Mucosa of gallbladder (tissue), 1 donor: ENCODE results near the gene RNF19B. TPM values are rescaled to one million over a fixed set of nuclear protein-coding genes. Genes with fewer than 3 reads are reported as not detected.

Experiments
- DNase-seq: peaks from one replicate; pipeline ENCODE4 v3.0.0-alpha.2; 2020; ENCODE audit warnings: low spot score
- total RNA-seq: library from RNA; stranded (reverse); gene quantifications from one replicate; pipeline ENCODE4 v1.2.1, GENCODE V29; 2021
- donor health status: DM: no; HTN: no; CAD: no.

RNF19B gene
- total RNA-seq, 1 donor from 2014 or later: 31.4 TPM

- no peak for DNase-seq
These were observed 3.4 kb upstream of the RNF19B start for GRCh38 chr1:32967888-32968568.

GRCh38 chr1:32966900-32967299, 2.3 kb upstream of the RNF19B start:
- no peak for DNase-seq

- no peak for DNase-seq
These were observed 690 bp upstream of the RNF19B start for GRCh38 chr1:32965251-32965747.

- peak; percentile 36 for DNase-seq
These were observed 706 bp downstream of the RNF19B start for GRCh38 chr1:32963746-32964460.

- DNase-seq: no peak
These were observed 2.2 kb downstream of the RNF19B start for GRCh38 chr1:32962248-32962896.

- no peak for DNase-seq
These were observed 3.7 kb downstream of the RNF19B start for GRCh38 chr1:32960819-32961355.

- no peak for DNase-seq
These were observed 4.3 kb downstream of the RNF19B start for GRCh38 chr1:32960342-32960741.

GRCh38 chr1:32958827-32959226, 5.8 kb downstream of the RNF19B start:
- no peak for DNase-seq

- no peak for DNase-seq
These were observed 7.6 kb downstream of the RNF19B start for GRCh38 chr1:32957017-32957416.

GRCh38 chr1:32954168-32954567, 10.4 kb downstream of the RNF19B start:
- DNase-seq: no peak

GRCh38 chr1:32953495-32953894, 11.1 kb downstream of the RNF19B start:
- DNase-seq: no peak

- DNase-seq: no peak
These were observed 15.1 kb downstream of the RNF19B start for GRCh38 chr1:32949519-32949918.

GRCh38 chr1:32948905-32949304, 15.7 kb downstream of the RNF19B start:
- no peak for DNase-seq

- DNase-seq: no peak
These were observed 16.3 kb downstream of the RNF19B start for GRCh38 chr1:32948390-32948722.

GRCh38 chr1:32947669-32948389, 16.8 kb downstream of the RNF19B start:
- DNase-seq: no peak

- no peak for DNase-seq
These were observed 18.2 kb downstream of the RNF19B start for GRCh38 chr1:32946413-32946812.

GRCh38 chr1:32944180-32944579, 20.4 kb downstream of the RNF19B start:
- DNase-seq: no peak

- peak; percentile 42 for DNase-seq
These were observed 24.8 kb downstream of the RNF19B start for GRCh38 chr1:32939655-32940371.

GRCh38 chr1:32937061-32937460, 27.5 kb downstream of the RNF19B start:
- no peak for DNase-seq

GRCh38 chr1:32934535-32934934, 30.1 kb downstream of the RNF19B start:
- no peak for DNase-seq

GRCh38 chr1:32933742-32934322, 30.8 kb downstream of the RNF19B start:
- DNase-seq: peak; percentile 86
